Embryonic facial prominence (tissue), 1 donor: ENCODE results near the gene CCDC158.

ENCODE experiments used
- DNase-seq: peaks from one replicate; pipeline ENCODE4 v3.0.0-alpha.2; 2016; ENCODE audit errors: extremely low spot score

CCDC158 gene

GRCh38 chr4:76280488-76281441, 140.2 kb downstream of the CCDC158 start:
- DNase-seq, result no peak

DNA sequence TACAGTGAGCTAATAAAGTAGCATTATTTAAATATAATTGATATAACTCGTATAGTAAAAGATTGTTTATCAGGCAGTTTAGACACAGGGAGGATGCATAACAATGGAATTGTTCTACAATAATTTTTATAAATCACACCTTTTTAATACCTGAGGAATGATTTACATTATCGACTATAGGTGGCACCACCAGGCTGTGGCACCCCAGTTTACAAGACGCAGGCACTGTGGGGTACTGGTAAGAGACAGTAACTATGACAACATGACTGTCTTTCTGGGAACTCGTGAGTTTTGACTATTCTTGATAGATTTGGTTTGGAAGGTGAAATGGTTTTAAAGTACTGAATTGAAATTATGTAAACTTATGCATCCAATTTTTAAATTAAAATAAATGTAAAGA, 141.5 kb downstream of the CCDC158 start:
- no peak for DNase-seq

- no peak for DNase-seq
These were observed 142.4 kb downstream of the CCDC158 start for GRCh38 chr4:76278583-76278982.

- no peak for DNase-seq
These were observed 143.3 kb downstream of the CCDC158 start for GRCh38 chr4:76277667-76278066.

- DNase-seq, result no peak
These were observed 144.1 kb downstream of the CCDC158 start for GRCh38 chr4:76276813-76277212.

DNA sequence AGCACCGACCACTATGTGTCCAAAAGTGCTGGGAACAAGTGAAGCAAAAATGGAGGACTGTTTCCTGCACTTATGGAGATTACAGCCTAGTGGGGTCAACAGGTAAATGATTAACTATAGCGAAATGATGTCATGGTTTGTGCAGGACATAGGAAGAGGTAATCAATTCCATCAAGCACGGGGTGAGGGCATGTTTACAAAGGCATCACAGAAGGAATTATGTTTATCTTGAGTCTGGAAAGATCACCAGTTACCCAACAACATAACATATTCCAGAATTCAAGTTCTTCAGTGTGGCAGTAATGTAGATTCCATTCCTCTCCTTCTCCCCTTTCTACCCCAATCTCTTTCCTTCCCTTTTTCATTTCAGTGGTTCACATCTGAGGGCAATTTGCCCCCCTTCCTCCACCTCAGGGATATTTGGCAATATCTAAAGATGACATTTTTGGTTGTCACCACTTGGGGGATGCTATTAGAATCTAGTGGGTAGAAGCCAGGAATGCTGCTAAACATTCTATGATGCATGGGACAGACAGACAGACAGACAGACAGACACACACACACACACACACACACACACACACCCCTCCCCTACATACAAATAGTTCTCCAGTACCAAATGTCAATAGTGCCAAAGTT, 145.3 kb downstream of the CCDC158 start:
- no peak for DNase-seq

DNA sequence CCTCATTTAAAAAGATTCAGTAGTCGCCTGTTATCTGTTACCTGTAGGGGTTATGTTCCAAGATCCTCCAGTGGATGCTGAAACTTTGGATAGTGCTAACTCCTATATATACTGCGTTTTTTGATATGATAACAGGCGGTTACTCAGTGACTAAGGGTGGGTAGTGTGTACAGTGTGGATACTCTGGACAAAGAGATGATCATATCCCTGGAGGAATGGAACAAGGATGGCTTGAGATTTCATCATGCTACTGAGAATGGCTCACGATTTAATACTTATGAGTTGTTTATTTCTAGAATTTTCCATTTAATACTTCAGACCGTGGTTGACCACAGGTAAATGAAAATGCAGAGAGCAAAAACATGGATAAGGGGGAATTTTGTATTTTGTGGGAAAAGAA, 147.9 kb downstream of the CCDC158 start:
- DNase-seq, result no peak

DNA sequence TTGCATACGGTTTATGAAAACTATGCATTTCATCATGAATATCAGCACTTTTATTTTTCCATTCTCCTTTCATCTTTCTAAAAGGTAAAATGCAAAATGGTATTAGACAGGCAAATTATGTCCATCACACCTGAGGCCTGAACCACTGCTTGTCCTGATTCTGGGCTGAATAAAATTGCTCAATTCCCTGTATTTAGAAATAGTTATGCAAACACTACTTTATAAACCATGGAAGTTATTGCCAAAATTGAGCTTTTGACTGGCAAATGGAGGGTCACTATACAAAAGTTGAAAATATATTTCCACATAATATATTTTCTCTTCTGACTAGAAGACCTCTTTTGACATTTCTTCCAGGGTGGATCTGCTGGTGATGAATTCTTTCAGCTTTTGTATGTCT, 148.4 kb downstream of the CCDC158 start:
- no peak for DNase-seq

DNA sequence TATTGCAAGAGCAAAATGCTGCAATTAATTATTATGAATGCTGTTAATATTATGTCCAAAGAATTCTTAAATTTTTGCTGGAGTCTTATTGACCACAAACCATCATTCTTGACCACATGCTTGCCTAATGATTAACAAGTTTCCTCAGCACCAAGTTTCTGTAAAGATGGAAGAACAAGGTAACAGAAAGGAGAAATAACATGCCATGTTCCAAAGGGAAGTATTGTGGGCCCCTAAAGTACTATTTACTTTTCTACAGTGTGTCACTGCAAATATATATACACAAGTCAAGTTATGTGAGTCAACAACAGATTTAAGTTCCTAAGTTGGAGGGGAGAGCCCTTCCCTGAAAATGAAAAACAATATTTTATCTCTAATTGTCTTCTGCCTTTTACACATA, 148.9 kb downstream of the CCDC158 start:
- no peak for DNase-seq

GRCh38 chr4:76271248-76271647, 149.7 kb downstream of the CCDC158 start:
- no peak for DNase-seq

DNA sequence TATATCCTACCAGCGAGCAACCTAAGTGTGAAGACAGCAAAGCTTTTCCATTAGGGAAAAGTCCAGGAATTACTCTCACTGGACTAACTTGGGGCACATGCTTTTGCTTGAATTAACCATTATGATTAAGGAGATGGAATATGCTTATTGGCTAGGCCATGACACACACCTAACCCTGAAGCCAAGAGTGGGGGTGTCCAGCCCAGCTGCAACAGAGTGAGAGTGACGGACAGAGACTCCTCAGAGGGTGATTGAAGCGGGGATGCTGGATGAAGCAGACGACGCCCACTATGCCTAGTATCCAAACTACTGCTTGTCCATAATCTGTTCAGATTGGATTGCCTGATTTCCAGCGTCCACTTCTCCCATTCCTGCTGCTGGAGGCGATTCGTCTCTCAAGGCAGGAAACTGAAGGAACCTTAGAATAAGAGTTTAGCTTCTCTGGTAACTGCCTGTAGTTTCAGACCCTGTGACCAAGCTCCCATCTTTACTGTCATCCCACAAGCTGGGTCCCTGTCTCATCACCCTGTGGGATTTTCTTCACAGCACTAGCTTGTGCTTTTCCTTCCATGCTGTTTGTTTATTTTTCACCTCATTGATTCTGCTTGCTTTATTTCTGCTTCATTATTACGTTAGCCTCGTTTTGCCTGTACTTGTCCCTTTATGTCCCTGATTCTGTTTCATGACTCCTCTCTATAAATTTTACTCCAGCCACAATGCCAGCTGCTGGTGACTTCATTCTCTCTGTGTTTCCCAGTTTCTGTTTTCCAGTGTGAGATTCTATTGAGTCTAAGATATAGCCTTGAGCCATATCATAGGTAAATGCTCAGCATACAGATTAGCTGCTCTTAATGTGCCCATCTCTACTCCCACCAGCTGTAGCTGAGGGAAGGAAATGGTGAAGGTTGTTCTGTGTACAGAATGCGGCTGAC, 150.4 kb downstream of the CCDC158 start:
- no peak for DNase-seq

DNA sequence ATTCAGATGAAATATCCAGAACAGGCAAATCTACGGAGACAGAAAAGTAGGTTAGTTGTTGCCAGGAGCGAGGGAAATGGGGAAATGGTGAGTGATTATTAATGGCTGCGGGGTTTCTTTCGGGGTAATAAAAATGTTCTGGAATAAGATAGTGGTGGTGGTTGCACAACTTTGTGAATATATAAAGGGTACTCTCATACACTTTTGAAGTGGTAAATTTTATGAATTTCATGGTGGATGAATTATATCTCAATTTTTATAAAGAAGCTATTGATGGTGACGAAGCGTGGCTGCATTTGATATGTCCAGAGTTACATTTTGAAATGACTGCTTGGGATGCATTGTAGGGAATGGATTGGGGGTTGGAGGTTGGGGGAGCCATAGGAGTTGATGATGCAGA, 153.1 kb downstream of the CCDC158 start:
- no peak for DNase-seq

- DNase-seq, result no peak
These were observed 154.3 kb downstream of the CCDC158 start for GRCh38 chr4:76266627-76267026.

DNA sequence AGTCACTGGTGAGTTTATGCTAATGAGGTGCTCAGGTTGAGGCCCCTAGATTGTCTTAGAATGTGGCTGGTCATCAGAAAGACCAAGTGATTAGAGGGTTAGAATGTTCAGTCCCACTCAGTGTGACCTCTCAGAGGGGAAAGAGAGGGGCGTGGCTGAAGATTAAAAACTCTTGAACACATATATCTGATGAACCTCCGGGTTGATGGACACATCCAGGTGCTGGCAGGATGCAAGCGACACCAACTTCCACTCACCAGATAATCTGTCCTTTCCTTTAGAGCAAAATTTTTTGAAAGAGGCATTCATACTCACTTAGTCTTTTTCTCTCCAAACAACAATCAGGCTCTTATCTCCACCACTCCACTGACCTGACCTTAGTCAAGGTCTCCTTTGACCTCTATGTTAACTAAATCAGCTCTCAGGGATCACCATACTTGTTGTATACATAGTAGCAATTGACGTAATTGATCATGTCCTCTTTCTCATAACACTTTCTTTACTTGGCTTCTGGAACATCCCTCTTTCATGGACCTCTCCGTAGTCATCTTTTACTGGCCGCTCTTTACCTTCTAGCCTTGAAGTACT, 155.2 kb downstream of the CCDC158 start:
- no peak for DNase-seq
